Natural killer cell (primary cell): ENCODE results near the gene TMEM115. TPM values are rescaled to one million over a fixed set of nuclear protein-coding genes. Genes with fewer than 3 reads are reported as not detected.

Experiments used
- ATAC-seq, 3 donors: fragments of 150-1000 bp in 2 of 3; fragments of 200-7000 bp in 1 of 3; cut with Tn5 transposase; 1 replicate in 1 of 3; 2 replicates in 2 of 3; pipeline ENCODE4 v1.10.0; 2021; ENCODE audit warnings: mild to moderate bottlenecking in 2 of 3, moderate library complexity in 2 of 3
- DNase-seq, 2 donors: peaks; one replicate each; pipeline versions ENCODE4 v3.0.0 to v3.0.0-alpha.2; 2013 to 2021; ENCODE audit warnings: mixed read lengths in 1 of 2
- H3K27ac ChIP-seq: one replicate; pipeline ENCODE4 v1.5.1; 2013; ENCODE audit warnings: mild to moderate bottlenecking, low read length
- H3K27me3 ChIP-seq: one replicate; pipeline ENCODE4 v1.6.1; 2013; ENCODE audit warnings: low read length; ENCODE audit not compliant: control insufficient read depth, insufficient read depth
- H3K36me3 ChIP-seq: one replicate; pipeline ENCODE4 v1.6.1; 2013; ENCODE audit warnings: low read length; ENCODE audit not compliant: control insufficient read depth, insufficient read depth
- H3K4me1 ChIP-seq: one replicate; pipeline ENCODE4 v1.6.1; 2013; ENCODE audit warnings: low read length; ENCODE audit not compliant: control insufficient read depth, insufficient read depth
- H3K4me3 ChIP-seq: one replicate; pipeline ENCODE4 v1.5.1; 2013; ENCODE audit warnings: low read length
- H3K9me3 ChIP-seq: one replicate; pipeline ENCODE4 v1.6.1; 2013; ENCODE audit warnings: low read length; ENCODE audit not compliant: control insufficient read depth, insufficient read depth
- H3K27ac Mint-ChIP-seq, 2 donors: one replicate each; pipeline ENCODE4 v1.8.0; 2022; ENCODE audit warnings: mild to moderate bottlenecking in 2 of 2, mixed read lengths in 2 of 2, moderate library complexity in 1 of 2
- H3K27me3 Mint-ChIP-seq, 2 donors: one replicate each; pipeline ENCODE4 v1.8.0; 2022; ENCODE audit warnings: low read depth in 2 of 2, mixed read lengths in 2 of 2
- H3K36me3 Mint-ChIP-seq: one replicate; pipeline ENCODE4 v1.8.0; 2022; ENCODE audit warnings: mixed read lengths
- H3K4me1 Mint-ChIP-seq, 2 donors: one replicate each; pipeline ENCODE4 v1.8.0; 2022; ENCODE audit warnings: mixed read lengths in 2 of 2
- H3K4me3 Mint-ChIP-seq: one replicate; pipeline ENCODE4 v1.8.0; 2022; ENCODE audit warnings: mild to moderate bottlenecking, moderate library complexity, mixed read lengths
- H3K9me3 Mint-ChIP-seq, 2 donors: one replicate each; pipeline ENCODE4 v1.8.0; 2022; ENCODE audit warnings: mixed read lengths in 2 of 2
- CTCF ChIP-seq: fragments of 200-600 bp; IDR thresholded peaks from one replicate; pipeline ENCODE4 v1.8.0; 2022; ENCODE audit warnings: antibody characterized with exemption
- WGBS: methylation state at CpG from one replicate; pipeline ENCODE4 v1.1.7; 2013; ENCODE audit warnings: missing lambda C conversion rate; ENCODE audit not compliant: insufficient coverage; 5-methylcytosine and 5-hydroxymethylcytosine counted together
- intact Hi-C: fragments of 100-400 bp; cut with micrococcal nuclease; formaldehyde crosslinking; loops from one replicate; pipeline ENCODE4 v1.14.2; 2022
- total RNA-seq, 4 donors: library from RNA; stranded (reverse); fragments of 120-200 nt in 1 of 4; gene quantifications; one replicate each; pipeline versions ENCODE4 v1.2.3 to v1.2.4, GENCODE V29; 2013 to 2022

Gene TMEM115
- total RNA-seq, 3 donors from 2014 or later (not counting 1 experiment from before 2014, with no cell fraction given), result 15.3 to 24.3 (median 22.7) TPM

GRCh38 chr3:50356553-50356952 is 2.8 kb downstream of the TMEM115 start:
- H3K27me3 Mint-ChIP-seq, result no peaks in the 10 kb centered on the region
- H3K4me3 ChIP-seq, result no peak overlapping the region
- no peak for DNase-seq

GRCh38 chr3:50355829-50356552 is 3.3 kb downstream of the TMEM115 start:
- H3K27ac ChIP-seq, result no peak overlapping the region
- no peaks in the 10 kb centered on the region for H3K36me3 Mint-ChIP-seq
- no peak for TF ChIP-seq CTCF
- intact Hi-C loops, result loop anchor here (10.0 kb wide), 1 partner anchor 1029 kb away; the partner anchor contains the start of gene MANF
- ATAC-seq, result no peak
- H3K36me3 ChIP-seq, result peaks cover 55% of the 10 kb centered on the region
- H3K4me1 Mint-ChIP-seq, result peaks cover 37 to 60% of the 10 kb centered on the region in 2 donors
- 86% methylated on average over 5 of the region's 5 CpGs for WGBS
- H3K27me3 Mint-ChIP-seq, result no peaks in the 10 kb centered on the region
- no peak overlapping the region for H3K4me3 Mint-ChIP-seq
- H3K9me3 ChIP-seq, result no peaks in the 10 kb centered on the region
- DNase-seq, result no peak
- peak overlapping the region in 1 of 2 donors; percentile 60 for H3K27ac Mint-ChIP-seq
- H3K4me3 ChIP-seq, result no peak overlapping the region
- H3K27me3 ChIP-seq, result no peaks in the 10 kb centered on the region
- H3K4me1 ChIP-seq, result peaks cover 54% of the 10 kb centered on the region
- no peaks in the 10 kb centered on the region for H3K9me3 Mint-ChIP-seq

More at GRCh38 chr3:50356553-50356952, 2.8 kb downstream of the TMEM115 start:
- no peaks in the 10 kb centered on the region for H3K9me3 Mint-ChIP-seq
- 80% methylated on average over 5 of the region's 5 CpGs for WGBS
- H3K4me3 Mint-ChIP-seq, result peak overlapping the region; percentile 96
- TF ChIP-seq CTCF, result no peak
- H3K4me1 Mint-ChIP-seq, result peaks cover 31 to 54% of the 10 kb centered on the region in 2 donors
- Histone ChIP-seq H3K27ac (no peak overlapping the region), H3K27me3 (no peaks in the 10 kb centered on the region), H3K36me3 (peaks cover 55% of the 10 kb centered on the region), H3K4me1 (peaks cover 49% of the 10 kb centered on the region), H3K9me3 (no peaks in the 10 kb centered on the region)
- peak overlapping the region; percentile 60 to 85 for H3K27ac Mint-ChIP-seq
- no peaks in the 10 kb centered on the region for H3K36me3 Mint-ChIP-seq
- ATAC-seq, result no peak
- intact Hi-C loops, result loop anchor here (10.0 kb wide), 1 partner anchor 1028 kb away; the partner anchor contains the start of gene MANF

GRCh38 chr3:50354850-50355249 is 4.5 kb downstream of the TMEM115 start:
- peaks cover 55% of the 10 kb centered on the region for H3K36me3 ChIP-seq
- H3K4me1 Mint-ChIP-seq, result peaks cover 47 to 71% of the 10 kb centered on the region in 2 donors
- H3K27ac Mint-ChIP-seq, result no peak overlapping the region
- no peak for ATAC-seq
- H3K27me3 Mint-ChIP-seq, result no peaks in the 10 kb centered on the region
- intact Hi-C loops, result loop anchor here (10.0 kb wide), 1 partner anchor 1030 kb away; the partner anchor contains the start of gene MANF
- no peak for DNase-seq
- H3K4me3 Mint-ChIP-seq, result no peak overlapping the region
- peaks cover 60% of the 10 kb centered on the region for H3K4me1 ChIP-seq
- no peak overlapping the region for H3K4me3 ChIP-seq
- H3K36me3 Mint-ChIP-seq, result no peaks in the 10 kb centered on the region
- H3K27ac ChIP-seq, result no peak overlapping the region
- no peak for TF ChIP-seq CTCF
- no peaks in the 10 kb centered on the region for H3K9me3 ChIP-seq
- H3K9me3 Mint-ChIP-seq, result no peaks in the 10 kb centered on the region
- WGBS, result 97% methylated on average over 7 of the region's 7 CpGs
- no peaks in the 10 kb centered on the region for H3K27me3 ChIP-seq
